Activated naive CD8-positive, alpha-beta T cell treated with anti-CD3 and anti-CD28 coated beads, Interleukin-2, amount 50 U/mL, for 16 hours (primary cell): Measurements from ENCODE around the gene FERMT3.

Experiments used
- DNase-seq: peaks from one replicate; pipeline ENCODE4 v3.0.0-alpha.2; 2020; ENCODE audit warnings: low read depth, low spot score

FERMT3 gene

DNA sequence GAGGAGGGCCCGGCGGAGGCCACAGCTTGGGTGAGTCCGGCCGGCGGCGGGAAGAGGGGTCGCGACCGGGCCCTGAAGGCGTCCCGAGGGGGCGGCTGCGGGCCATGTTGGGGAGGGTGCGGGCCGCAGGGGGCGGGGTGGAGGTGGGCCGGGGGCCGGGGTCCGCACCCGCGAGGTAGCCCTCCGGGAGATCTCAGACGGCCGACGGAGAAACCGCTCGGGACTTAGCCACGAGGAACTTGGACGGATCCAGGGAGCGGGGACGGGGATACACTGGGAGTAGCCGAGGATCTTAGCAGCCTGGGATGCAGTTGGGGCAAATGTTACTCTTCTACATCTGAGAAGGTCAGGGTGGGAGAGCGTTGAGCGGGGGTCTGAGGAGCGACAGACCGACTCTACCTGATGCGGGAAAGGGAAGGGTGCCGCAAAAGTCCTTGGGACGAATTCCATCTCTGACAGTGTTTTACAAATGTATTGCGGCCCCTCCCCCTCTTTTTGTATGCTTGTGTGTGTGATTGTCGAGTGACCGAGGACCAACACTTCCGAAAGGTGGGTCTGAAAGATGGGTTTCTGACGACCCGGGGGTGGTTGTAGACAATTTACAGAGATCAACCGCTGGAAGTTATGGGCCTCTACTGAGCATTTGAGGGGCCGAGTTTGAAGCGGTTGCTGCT lies 19.9 kb upstream of the FERMT3 start:
- DNase-seq = no peak

DNA sequence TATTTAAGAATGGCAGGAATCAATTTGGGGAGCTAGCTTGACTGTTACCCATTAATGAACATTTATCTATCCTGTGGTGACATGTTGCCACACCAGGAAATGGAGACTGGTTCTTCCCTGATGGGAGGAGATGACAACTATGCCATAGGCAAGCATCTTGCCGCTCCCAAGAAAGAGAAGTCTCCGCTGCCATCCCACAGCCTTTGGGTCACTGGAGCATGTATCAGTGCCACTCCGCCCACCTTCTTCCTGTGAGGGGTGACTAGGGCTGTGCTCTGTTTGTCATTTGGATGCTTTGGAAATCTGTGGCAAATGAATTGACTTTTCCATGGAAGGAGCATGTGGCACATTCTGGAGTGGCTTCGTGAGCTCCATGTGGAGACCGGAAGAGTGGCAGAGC lies 14.1 kb upstream of the FERMT3 start:
- no peak for DNase-seq

DNA sequence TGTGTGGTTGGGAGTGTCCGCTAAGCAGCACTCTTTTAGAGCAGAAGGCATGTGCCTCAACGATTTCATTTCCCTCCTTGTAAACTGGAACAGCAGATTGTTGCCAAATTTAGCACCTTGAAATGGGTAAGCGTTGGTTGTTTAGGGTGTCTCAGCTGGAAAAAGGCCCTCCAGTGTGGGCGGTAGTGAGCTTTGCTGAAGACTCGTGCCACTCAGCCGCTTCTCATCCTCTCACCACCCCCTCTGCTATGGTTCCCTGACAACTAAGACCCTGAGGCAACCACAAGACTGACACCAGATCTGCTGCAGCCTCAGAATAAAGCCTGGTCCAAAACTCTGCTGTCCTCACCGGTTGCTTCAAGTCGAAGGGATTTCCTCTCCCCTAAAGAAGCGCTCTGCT lies 9.9 kb upstream of the FERMT3 start:
- no peak for DNase-seq

DNA sequence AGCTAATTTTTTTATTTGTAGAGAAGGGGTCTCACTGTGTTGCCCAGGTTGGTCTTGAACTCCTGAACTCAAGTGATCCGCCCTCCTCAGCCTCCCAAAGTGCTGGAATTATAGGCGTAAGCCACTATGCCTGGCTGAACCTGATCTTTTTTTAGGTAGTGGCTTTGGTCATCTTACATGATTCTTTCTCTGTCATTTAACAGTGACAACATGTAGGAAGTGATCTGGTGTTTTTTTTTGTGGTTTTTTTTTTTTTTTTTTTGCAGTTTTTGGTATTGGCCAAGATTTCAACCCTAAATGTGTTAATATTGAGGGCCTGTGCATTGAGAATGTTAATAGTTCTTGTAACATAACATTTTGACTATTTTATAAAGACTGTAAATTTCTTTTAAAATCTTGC lies 8.0 kb upstream of the FERMT3 start:
- no peak for DNase-seq

DNA sequence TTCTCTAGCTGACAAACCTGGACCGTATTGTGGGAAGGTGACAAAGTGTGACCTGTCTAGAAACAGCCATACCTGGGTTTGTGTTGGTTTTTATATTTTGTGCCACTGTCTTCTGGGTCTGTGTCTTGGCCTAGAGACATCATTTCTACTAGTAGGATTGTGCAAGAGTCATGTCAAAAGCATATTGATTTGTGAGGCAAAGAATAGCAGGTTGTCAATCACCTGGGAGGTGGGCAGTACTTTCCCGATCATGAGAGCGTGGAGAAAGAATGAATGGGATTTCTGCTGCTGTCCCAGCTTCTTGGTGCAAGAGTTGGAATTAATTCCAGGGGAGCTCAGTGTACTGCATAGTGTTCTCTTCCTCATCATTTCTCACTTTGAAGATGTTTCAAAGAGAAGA lies 5.0 kb upstream of the FERMT3 start:
- no peak for DNase-seq

DNA sequence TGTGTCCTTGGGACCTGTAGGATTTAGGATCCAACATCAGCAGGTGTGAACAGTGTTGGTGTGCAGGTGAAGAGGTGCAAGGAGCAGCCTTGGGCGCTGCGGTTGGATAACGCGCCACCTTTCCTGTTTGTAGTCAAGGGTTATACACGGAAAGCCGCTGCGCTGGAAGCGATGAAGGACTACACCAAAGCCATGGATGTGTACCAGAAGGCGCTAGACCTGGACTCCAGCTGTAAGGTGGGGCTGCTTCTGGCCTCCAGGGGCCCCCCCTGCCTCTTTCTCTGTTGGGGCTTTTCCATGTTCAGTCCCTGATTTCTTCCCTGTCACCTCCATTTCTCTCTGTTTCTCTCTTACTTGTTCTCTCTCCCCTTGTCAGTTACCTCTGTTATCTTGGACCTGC lies 3.5 kb upstream of the FERMT3 start:
- DNase-seq = no peak

DNA sequence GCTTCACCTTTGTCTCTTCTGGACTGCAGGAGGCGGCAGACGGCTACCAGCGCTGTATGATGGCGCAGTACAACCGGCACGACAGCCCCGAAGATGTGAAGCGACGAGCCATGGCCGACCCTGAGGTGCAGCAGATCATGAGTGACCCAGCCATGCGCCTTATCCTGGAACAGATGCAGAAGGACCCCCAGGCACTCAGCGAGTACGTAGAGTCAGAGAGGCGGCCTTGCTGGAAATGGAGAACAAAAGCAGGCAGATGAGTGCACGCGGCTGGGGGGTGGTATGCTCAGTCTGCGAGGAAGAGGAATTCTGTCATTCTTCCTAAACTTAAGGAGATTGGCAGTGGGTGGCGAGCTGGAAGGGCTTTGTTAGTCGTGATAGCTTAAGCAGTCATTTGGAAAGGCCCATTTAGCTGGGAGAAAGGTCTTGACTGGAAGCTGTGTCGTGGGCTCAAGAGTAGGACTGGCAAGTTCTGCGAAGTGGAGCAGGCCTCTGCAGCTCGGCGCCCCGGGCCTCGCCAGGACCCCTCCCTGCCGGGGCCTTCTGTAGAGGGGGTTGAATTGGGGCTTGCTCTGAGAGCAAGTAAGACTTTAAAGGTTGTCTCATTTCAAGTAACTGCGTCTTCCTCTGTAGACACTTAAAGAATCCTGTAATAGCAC lies 3.0 kb upstream of the FERMT3 start:
- no peak for DNase-seq

DNA sequence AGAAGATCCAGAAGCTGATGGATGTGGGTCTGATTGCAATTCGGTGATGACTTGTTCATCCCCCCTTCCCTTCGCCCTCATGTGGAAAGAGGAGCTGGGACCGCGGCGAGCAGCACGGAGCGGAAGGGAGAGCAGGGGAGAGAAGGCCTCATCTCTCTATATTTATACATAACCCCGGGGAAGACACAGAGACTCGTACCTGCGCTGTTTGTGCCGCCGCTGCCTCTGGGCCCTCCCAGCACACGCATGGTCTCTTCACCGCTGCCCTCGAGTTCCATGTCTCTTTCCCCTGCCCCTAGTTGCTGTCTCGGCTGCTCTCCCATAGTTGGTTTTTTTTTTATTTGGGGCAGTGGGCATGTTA lies 2.5 kb upstream of the FERMT3 start:
- DNase-seq = no peak

DNA sequence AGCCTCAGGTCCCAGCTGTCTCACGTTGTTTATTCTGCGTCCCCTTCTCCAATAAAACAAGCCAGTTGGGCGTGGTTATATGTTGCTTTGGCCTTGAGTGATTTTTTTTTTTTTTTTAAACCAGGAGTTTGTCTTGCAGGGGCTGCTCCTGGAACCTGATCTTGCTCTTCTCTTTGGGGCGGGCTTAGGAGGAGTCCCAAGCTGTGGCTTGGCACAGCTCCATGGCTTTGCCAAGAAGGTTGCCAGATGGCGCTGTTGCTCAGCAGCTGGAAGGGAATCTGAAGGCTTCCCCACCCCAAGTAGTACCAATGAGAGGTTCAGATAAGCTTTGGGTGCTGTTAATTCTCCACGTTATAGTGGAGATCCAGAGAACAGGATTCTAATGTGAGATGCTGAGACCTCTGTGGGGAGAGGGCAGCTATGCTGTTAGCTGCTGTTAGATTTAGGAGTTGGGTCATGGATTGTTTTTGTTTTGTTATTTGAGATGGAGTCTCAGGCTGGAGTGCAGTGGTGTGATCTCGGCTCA lies 2.0 kb upstream of the FERMT3 start:
- DNase-seq = no peak

DNA sequence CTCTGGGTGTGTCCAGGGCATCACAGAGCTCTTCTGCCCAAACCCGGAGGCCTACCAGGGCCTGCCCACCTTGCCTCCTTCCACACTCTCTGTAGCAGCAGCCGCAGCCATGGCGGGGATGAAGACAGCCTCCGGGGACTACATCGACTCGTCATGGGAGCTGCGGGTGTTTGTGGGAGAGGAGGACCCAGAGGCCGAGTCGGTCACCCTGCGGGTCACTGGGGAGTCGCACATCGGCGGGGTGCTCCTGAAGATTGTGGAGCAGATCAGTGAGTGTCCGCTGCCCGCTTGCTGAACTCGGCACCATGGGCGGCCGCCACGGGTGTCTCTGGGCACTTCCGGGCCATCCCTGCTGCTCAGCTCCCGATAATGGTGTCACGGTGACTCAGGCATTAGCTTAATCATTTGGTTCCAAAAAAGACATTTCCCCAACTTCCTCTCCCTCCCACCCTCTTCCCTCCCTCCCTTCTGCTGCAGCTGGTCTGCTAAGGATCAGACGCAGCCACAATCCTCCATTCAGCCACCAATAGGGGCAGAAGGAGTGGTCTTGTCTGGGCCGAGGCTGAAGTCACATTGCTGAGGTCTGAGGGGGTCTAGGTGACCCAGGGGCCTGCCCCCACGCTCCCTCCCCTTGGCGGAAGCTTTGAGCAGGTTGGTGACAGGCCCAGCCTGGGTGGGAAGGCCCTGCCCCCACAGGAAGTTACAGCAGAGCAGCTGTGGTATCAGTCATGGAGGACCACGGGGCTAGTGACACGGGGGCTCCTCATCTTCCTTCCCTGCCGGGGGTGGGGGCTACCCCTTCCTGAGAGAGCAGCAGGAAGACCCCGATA lies 950 bp downstream of the FERMT3 start:
- DNase-seq = peak; percentile 66

DNA sequence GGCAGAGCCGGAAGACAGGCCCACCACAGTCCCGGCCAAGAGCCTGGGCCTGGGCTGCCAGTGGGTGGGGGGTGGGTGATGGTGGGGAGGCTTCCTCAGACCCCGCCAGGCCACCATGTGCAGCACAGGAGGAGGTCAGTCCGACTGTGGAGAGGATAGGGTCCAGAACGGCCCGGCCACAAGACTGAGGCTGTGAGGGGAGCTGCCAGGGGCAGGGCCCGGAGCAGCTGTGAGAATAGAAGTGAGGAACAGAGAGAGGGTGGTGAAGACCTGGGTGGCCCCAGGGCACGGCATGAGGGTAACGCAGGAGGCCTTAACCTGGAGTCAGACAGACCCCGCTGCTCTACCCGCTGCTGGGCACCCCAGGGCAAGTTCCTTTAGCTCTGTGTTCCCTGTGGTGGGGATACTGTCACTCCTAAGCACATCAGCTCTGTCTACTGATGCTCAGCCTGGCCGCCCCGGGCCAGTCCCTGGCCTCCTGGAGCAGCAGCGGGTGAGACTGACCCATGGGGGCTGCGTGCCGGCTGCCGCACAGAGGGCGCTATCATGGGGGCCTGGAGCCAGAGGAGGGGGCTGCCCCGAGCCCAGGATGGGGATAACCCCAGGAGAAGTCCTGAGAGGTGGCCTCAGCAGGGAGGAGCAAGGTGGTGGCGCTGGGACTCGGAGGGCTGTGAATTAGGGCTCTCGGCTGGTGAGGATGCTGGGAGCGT lies 1.7 kb downstream of the FERMT3 start:
- no peak for DNase-seq

DNA sequence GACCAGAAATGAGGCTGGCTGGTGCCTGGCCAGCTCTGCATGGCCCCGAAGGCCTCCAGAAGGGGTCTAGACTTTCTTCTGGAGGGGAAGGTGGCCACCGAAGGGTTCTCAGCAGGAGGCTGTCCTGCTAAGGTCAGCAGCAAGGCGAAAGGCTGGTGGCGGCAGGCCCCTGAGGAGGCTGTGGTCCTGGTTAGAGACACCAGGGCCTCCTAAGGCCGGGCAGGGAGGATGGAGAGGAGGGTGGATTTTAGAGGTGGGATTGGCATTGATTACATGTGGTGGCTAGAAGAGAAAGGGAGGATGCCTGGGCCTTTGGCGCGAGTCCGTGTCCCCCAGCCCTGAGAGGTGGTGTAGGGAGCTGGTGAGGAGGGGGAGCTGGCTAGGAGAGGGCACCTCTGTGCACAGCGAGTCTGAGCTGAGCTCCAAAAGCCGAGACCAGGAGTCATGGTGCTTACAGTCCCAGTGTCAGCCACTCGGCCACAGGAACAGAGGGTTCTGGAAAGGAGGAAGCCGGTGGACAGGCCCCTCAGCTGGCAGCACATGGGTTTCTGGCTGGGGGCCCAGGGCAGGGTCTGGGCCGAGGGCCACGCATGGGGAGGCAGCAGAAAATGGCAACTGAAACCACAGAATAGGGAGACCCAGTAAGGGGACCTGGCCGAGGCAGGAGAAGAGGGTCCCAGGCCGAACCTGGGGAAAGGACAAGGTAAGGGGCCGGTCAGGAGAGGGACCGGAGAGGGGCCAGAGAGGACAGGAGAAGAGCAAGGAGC lies 2.5 kb downstream of the FERMT3 start:
- no peak for DNase-seq

DNA sequence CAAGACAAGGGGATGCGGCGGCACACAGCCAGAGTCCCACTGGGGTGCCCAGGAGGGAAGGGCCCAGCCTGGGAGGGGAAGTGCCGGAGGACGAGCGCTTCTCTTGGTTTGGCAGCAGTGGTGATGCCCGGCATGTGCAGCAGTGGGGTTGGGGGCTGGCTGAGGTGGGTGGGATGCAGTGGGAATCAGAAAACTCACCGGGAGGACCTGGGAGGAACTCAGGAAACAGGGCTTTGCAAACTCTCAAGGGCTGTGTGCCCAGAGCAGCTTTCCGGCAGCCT lies 3.0 kb downstream of the FERMT3 start:
- no peak for DNase-seq

DNA sequence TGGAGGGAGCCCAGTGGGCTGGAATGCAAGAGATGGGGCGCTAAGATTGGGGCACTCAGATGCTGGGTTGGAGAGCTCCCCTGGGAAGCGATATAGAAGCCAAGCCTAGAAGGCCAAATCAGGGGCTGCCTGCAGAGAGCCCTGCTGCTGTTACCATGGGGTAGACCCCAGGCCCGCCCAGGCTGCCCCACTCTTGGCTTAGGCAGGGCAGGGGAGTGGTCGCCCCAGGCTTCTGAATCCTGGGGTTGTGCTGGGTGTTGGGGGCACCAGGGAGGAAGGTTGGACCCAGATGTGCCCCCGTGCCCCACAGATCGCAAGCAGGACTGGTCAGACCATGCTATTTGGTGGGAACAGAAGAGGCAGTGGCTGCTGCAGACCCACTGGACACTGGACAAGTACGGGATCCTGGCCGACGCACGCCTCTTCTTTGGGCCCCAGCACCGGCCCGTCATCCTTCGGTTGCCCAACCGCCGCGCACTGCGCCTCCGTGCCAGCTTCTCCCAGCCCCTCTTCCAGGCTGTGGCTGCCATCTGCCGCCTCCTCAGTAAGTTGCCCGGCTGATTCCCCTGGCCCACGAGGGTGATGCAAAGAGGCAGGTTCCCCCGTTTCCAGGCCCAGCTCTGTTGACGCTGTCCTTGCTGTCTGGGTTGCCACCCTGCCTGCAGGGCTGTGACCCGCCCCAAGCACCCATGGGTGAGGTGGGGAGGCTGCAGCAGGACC lies 3.9 kb downstream of the FERMT3 start:
- no peak for DNase-seq

DNA sequence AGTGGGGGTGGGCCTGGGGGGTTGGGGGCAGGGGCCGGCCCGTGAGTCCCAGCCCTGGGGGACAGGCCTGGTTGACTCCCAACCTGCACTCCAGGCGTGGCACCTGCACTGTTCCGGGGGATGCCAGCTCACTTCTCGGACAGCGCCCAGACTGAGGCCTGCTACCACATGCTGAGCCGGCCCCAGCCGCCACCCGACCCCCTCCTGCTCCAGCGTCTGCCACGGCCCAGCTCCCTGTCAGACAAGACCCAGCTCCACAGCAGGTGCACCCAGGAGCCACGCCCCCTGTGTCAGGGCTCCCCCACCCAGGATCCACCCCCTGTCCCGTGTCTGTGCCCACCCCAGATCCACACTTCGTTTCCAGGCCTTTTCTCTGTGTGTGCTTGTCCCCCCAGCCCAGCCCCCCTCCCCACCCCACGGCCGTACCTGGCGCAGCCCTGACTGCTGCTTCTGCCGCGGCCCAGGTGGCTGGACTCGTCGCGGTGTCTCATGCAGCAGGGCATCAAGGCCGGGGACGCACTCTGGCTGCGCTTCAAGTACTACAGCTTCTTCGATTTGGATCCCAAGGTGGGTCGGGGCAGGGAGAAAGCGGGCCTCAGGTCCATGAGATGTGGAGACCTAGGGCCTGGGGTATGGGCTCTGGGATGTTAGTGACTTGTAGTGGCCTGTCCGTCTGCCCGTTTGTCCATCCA lies 4.8 kb downstream of the FERMT3 start:
- DNase-seq = no peak

DNA sequence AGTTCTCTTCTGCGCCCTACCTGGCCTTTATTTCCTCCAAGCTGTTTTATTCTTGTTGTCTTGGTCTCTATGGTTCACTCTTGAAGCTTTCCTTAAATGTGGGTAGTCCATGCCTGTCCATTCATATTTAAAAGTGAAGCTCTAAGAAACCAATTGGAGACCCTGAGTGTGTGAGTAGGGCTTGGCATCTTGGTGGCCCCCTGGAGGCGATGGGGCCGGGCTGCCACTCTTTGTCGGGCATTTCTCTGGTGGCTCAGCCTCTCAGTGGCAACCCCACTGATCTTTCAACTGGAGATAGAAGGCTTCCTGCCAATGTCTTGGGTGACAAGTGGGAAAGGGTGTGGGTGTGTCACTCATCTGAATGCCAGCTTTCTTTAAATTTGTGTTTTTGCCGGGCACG lies 10.4 kb downstream of the FERMT3 start:
- no peak for DNase-seq

DNA sequence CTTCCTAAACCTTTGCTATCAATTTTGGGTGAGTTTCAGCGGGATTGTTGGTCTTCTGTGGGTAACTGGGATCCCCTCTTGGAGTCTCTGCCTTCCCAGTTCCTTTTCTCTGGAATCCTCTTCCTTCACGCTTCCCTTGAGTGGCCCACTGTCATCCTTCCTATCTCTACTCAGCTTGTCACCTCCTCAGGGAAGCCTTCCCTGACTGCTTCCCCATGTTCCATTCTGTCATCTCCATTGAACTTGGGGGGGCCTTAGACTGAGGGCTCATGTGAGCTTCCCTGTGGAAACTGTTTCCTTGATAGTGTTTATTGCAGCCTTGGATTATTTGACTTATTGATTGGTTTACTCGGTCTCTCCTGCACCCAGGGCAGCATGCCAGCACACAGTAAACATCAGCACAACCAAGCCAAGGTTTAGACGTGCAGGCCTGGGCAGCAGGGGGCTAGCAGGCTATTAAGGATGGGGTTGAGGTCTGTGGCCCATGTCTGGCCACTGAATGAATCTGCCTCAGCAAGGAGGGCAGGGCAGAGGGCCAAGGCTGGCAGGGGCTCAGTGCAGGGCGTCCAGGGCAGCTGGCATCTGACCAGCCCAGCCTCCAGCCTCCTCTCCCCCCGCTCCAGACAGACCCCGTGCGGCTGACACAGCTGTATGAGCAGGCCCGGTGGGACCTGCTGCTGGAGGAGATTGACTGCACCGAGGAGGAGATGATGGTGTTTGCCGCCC lies 12.3 kb downstream of the FERMT3 start:
- no peak for DNase-seq

DNA sequence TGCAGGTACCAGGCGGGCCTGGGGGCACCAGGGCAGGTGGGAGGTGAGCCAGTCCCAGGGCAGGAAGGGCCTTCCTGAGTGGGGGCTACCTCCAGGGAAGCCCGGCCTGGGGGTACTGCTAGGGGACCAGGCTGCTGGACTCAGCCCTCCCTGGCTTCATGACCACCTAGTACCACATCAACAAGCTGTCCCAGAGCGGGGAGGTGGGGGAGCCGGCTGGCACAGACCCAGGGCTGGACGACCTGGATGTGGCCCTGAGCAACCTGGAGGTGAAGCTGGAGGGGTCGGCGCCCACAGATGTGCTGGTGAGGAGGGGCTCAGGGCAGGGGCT lies 12.8 kb downstream of the FERMT3 start:
- no peak for DNase-seq

DNA sequence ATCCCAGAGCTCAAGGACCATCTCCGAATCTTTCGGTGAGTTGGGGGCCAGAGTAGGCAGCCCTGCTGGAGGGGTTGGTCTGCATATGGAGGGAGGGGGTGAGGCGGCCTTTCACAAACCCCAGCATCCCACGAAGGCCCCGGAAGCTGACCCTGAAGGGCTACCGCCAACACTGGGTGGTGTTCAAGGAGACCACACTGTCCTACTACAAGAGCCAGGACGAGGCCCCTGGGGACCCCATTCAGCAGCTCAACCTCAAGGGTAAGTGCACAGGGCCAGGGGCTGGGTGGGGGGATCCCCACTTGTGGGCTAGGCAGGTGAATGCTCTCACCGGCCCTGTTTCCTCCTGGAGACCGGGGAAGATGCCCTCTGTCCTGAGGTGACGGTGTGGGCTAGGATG lies 13.2 kb downstream of the FERMT3 start:
- DNase-seq = no peak

DNA sequence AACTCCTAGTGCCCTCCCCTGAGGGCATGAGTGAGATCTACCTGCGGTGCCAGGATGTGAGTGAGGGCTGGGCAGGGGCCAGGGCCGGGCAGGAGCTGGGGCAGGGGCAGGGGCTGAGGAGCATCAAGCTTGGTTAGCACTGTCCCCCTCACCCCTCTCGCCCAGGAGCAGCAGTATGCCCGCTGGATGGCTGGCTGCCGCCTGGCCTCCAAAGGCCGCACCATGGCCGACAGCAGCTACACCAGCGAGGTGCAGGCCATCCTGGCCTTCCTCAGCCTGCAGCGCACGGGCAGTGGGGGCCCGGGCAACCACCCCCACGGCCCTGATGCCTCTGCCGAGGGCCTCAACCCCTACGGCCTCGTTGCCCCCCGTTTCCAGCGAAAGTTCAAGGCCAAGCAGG lies 13.8 kb downstream of the FERMT3 start:
- no peak for DNase-seq
